Epithelial cell of proximal tubule (primary cell): ENCODE results near the gene ERVH48-1. TPM values are rescaled to one million over a fixed set of nuclear protein-coding genes. Genes with fewer than 3 reads are reported as not detected.
"Not testable (repeated sequence)": the region's sequence is repeated elsewhere in the genome, so short reads cannot be mapped to it uniquely, and the experiment has no call there.

Experiments used
- DNase-seq: peaks from one replicate; pipeline ENCODE4 v3.0.0-alpha.2; 2011; ENCODE audit warnings: low read depth
- H3K4me3 ChIP-seq: 2 replicates; pipeline ENCODE4 v1.5.1; 2011; ENCODE audit warnings: low read depth, mild to moderate bottlenecking, low read length
- CTCF ChIP-seq: conservative IDR thresholded peaks from 2 replicates; pipeline ENCODE4 v1.5.1; 2012; ENCODE audit warnings: low read depth, mild to moderate bottlenecking, low read length
- total RNA-seq: library from RNA; depleted of rRNA; stranded (reverse); fragments of >200 nt; gene quantifications from 2 replicates; pipeline ENCODE4 v1.2.3, GENCODE V29; 2015

Gene ERVH48-1
- total RNA-seq, result not detected in 2 replicates

DNA sequence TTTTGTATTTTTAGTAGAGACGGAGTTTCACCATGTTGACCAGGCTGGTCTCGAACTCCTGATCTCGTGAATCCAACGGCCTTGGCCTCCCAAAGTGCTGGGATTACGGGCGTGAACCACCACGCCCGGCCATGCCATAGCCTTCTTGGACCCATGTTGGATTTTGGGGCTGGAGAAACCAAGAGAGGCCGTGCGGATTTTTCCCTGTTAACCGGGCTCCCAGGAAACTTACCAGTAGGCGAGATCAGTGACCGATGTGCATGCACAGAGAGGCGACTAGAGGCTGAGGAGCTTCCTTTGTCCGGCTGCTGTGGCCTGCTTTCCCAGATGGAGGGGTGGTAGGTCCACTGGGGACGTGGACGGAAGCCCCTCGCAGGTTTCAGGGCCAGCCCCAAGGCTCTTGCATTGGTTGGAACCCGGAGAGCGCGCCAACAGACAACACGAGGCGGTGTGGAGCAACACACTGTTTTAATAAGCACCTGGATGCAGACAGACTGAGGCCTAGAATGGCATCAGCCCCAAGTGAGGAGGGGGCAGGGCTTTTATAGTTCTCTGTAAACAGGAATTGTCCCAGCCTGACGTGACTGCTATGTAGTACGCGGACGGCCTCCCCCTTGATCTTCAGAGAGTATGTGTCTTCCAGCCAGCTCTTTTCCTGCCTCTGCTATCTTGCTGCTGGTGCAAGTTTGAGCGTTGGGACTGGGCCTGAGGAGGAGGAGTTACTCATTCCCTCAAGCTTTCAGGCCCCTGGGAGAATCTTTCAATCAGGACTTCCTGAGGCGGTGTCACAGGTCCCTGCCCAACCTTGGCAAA is at the start of gene ERVH48-1:
Gene ERVH48-1 (minus strand): TSS at position 517 of the 813 bp plus-strand sequence. CDS start 6,624 bp downstream, outside the sequence.
- no peak for DNase-seq
- no peak within 1 kb of the TSS for H3K4me3 ChIP-seq
- TF ChIP-seq CTCF, result no peak

DNA sequence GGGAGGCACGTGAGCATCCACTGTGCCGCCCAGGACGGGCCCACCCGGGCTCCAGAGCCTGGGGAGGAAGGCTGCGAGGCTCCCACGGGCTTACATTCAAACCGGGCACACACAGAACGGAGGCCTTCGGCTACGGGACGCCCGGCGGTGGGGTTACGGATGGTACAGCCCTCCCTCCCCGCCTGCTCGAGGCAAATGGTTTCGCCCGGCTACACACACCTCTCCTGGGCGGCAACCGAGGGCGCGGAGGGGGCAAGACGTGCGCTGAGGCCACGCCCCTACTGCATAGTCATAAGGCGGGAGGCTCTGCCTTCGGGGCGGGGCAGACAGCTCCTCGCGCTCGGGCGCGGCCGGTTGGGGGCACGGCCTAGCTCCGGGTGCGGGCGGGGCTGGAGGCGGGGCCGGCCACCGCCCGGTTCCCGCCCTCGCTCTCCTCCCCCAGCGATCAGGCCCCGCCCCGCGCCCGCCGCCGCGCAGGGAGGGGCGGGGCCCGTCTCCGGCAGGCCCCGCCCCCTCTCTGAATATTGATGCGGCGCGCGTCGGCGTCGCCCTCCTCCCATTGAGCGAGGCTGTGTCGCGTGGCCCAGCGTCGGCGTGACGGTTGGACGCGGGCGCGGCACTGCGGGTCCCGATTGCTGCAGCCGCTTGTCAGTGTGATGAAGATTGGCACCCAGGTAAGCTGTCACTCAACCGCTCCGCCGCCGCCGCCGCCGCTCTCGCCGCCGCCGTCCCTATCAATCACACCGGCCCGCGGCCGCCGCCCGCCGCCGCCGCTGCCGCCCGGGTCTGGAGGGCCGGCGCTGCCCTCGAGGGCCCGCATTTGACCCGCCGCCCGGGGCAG is 48.8 kb upstream of the ERVH48-1 start, which contains the start of gene PKNOX1:
Gene PKNOX1 (plus strand): TSS at position 572 of the 841 bp plus-strand sequence. CDS start 29,820 bp downstream, outside the sequence.
- peak within 1 kb of the TSS; percentile 83 for H3K4me3 ChIP-seq
- peak; percentile 56 for DNase-seq
- TF ChIP-seq CTCF, result no peak

GRCh38 chr21:42973309-42973990 is 48.0 kb upstream of the ERVH48-1 start:
- H3K4me3 ChIP-seq, result peak overlapping the region; percentile 77
- no peak for TF ChIP-seq CTCF
- no peak for DNase-seq

GRCh38 chr21:42971897-42972275 is 46.5 kb upstream of the ERVH48-1 start:
- H3K4me3 ChIP-seq, result no peak overlapping the region
- DNase-seq, result no peak
- no peak for TF ChIP-seq CTCF

DNA sequence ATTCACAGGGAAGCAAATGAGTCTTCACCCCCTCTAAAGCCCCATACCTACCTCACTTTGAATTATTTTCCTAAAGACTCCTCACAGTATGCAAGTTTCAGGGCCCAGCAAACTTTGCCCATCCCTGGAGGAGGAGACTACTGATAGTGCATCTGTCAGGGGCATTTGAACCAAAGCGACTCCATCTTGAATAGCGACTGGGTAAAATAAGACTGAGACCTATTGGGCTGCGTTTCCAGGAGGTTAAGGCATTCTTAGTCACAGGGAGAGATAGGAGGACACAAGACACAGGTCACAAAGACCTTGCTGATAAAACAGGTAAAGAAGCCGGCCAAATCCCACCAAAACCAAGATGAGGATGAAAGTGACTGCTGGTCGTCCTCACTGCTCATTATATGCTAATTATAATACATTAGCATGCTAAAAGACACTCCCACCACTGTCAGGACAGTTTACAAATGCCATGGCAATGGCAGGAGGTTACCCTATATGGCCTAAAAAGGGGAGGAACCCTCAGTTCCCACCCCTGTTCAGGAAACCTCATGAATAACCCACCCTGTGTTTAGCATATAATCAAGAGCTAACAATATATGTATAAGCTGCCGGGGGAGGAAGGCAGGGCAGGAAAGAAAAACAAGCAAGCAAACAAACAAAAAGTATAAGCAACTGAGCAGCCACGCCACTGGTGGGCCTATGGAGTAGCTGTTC is 45.7 kb upstream of the ERVH48-1 start:
- DNase-seq, result no peak
- TF ChIP-seq CTCF, result no peak
- H3K4me3 ChIP-seq, result no peak overlapping the region

- DNase-seq, result no peak
- TF ChIP-seq CTCF, result no peak
- no peak overlapping the region for H3K4me3 ChIP-seq
These were observed 43.8 kb upstream of the ERVH48-1 start for GRCh38 chr21:42969193-42969600.

GRCh38 chr21:42967616-42968015 is 42.2 kb upstream of the ERVH48-1 start:
- not testable (repeated sequence) for DNase-seq, H3K4me3 ChIP-seq
